Subcutaneous adipose tissue (tissue), 4 donors: ENCODE results near the gene PCBP3. TPM values are rescaled to one million over a fixed set of nuclear protein-coding genes. Genes with fewer than 3 reads are reported as not detected.

Source experiments
- CTCF ChIP-seq: fragments of 450-650 bp; IDR thresholded peaks from one replicate; pipeline ENCODE4 v1.5.1; 2016; ENCODE audit warnings: low read depth, mild to moderate bottlenecking, control low read depth, antibody characterized with exemption, moderate library complexity
- total RNA-seq, 4 donors: library from RNA; depleted of rRNA; stranded (reverse); fragments of >200 nt; gene quantifications; one replicate each; pipeline ENCODE4 v1.1.0, GENCODE V29; 2016

PCBP3 gene
- total RNA-seq, 4 donors from 2014 or later = 3.4 to 11.0 (median 5.7) TPM

GRCh38 chr21:45911806-45912325 is 268.3 kb downstream of the PCBP3 start:
- TF ChIP-seq CTCF = no peak

DNA sequence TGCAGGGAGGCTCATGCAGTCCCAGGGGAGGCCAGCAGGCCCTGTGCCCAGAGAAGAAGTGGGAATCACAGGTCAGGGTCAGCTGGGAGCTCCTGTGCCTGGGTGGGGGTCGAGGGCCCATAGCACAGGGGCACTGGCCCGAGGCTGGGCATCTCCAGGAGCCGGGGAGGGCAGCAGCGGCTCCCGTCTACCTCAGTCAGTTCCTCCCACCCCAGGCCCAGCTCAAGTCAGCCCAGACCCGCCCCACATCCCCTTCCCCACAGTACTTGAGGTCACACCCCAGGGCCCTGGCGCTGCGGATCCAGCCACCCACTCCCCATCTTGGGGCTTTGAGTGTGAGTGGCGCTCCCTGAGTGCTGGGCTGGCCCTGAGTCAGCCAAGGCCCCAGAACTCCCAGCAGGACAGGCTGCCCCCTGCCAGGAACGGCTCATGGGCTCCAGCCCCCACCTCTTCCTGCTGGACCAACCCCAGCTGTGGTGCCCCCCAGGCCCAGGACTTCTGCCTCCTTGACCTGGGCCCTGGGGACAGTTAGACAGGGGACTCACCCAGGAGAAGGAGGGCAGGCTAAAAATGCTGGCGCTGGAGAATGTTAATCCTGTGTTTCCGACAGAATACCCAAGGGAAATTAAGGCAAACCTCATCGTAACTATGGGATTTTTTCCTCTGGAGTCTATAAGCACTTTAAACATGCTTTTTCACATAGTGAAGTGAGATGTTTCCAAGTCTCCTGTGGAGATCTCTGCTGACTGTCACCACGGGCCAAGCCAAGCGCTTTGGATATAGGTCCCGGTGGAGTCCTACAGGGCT is 269.3 kb downstream of the PCBP3 start:
- no peak for TF ChIP-seq CTCF

DNA sequence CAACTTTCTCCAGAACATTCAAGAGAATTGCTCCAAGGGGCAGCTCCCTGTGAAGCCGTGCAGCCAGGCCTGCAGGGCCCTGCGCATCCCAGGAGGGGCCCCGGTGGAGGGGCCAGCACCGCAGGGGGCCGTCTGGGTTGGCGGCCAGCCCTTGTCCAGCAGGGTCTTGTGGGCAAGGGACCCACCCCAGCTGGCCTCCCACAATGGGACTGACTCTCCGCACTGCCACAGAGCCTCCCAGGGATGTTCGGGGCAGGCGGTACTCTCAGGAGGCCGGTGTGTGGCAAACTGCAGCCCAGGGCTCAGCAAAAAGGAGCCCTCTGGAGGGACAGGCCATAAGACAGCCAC is 269.9 kb downstream of the PCBP3 start:
- no peak for TF ChIP-seq CTCF

DNA sequence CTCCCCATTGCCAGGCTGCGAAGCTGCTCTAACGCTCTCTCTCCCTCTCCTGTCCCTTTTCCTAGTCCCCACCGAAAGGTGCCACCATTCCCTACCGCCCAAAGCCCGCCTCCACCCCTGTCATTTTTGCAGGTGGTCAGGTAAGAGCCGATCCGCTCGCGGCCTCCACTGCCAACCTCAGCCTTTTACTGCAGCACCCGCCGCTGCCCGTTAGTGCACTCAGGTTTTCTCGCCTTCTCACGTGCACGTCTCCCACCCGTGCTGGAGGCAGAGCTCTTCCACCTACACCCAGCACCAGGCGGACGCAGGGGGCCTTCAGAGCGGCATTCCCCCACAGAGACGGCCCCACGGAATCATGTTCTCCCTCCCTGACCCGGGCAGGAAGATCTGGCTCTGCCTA is 270.4 kb downstream of the PCBP3 start:
- no peak for TF ChIP-seq CTCF

- no peak for TF ChIP-seq CTCF
Observed at GRCh38 chr21:45914321-45914845, 270.9 kb downstream of the PCBP3 start.

- no peak for TF ChIP-seq CTCF
Observed at GRCh38 chr21:45916011-45916840, 272.7 kb downstream of the PCBP3 start.

GRCh38 chr21:45917241-45917640 is 273.7 kb downstream of the PCBP3 start:
- no peak for TF ChIP-seq CTCF
